HG03196 (cell line): Measurements from ENCODE around the gene CYP1A2.
"Not testable (repeated sequence)": the region's sequence is repeated elsewhere in the genome, so short reads cannot be mapped to it uniquely, and the experiment has no call there.

Source experiments
- ATAC-seq: cut with Tn5 transposase; IDR thresholded peaks from one replicate; pipeline ENCODE4 v1.9.1; 2021; ENCODE audit not compliant: unreplicated experiment

Gene CYP1A2, protein sequence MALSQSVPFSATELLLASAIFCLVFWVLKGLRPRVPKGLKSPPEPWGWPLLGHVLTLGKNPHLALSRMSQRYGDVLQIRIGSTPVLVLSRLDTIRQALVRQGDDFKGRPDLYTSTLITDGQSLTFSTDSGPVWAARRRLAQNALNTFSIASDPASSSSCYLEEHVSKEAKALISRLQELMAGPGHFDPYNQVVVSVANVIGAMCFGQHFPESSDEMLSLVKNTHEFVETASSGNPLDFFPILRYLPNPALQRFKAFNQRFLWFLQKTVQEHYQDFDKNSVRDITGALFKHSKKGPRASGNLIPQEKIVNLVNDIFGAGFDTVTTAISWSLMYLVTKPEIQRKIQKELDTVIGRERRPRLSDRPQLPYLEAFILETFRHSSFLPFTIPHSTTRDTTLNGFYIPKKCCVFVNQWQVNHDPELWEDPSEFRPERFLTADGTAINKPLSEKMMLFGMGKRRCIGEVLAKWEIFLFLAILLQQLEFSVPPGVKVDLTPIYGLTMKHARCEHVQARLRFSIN

DNA sequence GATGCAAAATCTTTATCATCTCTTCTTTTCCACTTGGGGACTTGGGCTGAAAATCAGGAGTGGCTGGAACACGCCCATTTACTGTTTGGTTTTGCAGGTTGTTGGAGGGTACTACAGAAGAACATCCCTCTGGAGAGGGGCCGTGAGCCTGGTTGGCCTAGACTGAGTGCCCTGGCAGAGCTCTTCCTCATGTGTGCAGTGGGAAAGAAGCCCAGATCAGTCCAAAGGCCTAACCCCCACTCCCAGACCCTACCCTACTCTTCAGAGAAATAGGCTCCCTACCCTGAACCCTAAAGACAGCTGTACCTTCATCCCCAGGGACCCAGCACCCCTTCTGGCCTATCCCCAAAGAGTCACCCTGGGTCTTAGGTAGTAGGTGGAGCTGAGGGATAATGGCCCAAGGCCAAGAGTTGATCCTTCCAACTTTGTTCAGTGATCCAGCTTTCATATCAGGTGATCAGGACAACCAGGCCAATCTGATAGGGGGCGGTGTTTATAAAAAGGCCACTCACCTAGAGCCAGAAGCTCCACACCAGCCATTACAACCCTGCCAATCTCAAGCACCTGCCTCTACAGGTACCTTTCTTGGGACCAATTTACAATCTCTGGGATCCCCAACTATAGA lies at the start of gene CYP1A2:
TSS of gene CYP1A2 (plus strand) at position 524 of the 625 bp plus-strand sequence. CDS start 894 bp downstream, outside the sequence.
- ATAC-seq = no peak

DNA sequence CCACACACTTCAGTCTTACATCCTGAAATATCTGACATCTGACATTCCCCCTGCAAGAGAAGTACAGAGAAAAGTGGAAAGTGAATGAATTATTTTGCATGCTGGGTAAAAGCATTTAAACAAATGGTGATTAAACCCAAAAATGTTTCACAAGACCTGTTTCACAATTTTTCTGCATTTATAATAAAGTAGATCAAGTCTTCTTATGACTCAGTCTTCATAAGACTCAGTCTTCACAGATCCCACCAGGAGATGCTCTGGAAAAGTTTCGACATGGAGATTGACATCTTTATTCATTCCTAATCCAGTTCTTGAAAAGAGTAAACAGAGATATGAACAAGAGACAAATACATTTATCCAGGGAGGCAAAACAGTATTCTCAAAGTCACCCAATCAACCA lies 39.6 kb upstream of the CYP1A2 start:
- ATAC-seq = no peak

GRCh38 chr15:74709892-74710291 lies 38.8 kb upstream of the CYP1A2 start:
- ATAC-seq = no peak

GRCh38 chr15:74710319-74711094 lies 38.1 kb upstream of the CYP1A2 start:
- ATAC-seq = no peak

DNA sequence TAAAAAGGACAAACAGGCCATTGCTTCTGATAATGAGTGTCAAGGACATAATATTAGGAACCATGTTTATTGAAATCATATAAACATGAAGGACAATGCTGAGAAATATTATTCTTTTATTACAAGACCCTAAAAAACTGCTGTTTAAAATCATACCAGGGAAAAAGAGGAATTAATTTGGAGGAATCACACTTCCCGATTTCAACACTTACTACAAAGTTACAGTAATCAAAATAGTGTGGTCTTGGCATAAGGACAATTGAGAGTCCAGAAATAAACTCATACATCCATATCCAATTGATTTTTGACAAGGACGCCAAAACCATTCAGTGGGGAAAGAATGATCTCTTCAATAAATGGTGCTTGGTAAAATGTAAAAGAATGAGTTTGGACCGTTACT lies 36.3 kb upstream of the CYP1A2 start:
- no peak for ATAC-seq

DNA sequence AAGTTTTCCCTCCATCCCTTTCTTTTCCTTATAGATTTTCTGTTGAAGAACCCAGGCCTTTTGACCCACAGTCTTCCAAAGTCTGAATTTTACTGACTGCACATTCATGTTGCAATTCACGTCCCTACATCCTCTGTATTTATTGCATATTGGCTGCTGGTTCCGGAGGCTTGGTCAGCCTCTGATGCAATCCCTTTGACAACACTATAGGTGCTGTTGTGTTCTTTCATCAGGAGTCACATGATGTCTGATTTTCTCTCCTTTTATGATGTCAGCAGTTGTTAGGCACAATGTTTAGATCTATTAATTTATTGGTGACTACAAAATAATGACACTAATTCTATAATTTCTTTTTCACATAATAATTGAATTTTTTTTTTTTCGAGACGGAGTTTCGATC lies 32.0 kb upstream of the CYP1A2 start:
- no peak for ATAC-seq

DNA sequence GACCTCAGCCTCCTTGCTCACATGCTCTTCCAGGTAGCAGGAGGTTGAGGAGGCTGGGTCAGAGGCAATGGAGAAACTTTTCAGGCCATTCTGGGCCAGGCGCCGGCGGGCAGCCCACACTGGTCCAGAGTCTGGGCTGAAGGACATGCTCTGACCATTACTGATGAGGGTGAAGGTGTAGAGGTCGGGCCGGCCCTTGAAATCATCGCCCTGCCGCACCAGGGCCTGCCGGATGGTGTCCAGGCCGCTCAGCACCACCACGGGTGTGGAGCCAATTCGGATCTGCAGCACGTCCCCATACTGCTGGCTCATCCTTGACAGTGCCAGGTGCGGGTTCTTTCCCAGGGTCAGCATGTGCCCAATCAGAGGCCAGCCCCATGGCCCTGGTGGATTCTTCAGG lies 26.1 kb upstream of the CYP1A2 start:
- no peak for ATAC-seq

DNA sequence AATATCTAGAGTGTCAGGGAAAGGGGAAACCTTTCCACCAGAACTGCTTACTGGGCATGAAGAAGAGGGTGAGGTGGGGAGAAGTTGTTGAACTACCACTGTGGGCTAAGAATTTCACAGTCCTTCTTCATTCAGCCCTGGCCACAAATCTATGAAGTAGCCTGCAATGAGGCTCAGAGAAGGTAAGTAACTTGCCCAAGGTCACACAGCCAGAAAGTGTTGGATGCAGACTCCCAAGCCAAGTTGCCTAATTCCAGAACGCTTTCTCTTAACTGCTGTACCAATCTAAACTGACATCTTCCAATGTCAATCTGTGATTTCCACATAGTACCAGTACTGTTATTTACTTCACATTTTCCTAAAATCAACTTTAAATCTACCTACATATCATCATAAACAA lies 25.5 kb upstream of the CYP1A2 start:
- ATAC-seq = no peak

- ATAC-seq = no peak
These were observed 24.8 kb upstream of the CYP1A2 start for GRCh38 chr15:74723754-74724334.

GRCh38 chr15:74724570-74725224 lies 23.9 kb upstream of the CYP1A2 start:
- no peak for ATAC-seq

GRCh38 chr15:74725225-74725774 lies 23.3 kb upstream of the CYP1A2 start, which contains the start of gene CYP1A1:
Gene CYP1A1 (minus strand): TSS chr15:74725528. CDS start chr15:74723097, 2,431 bp downstream.
- ATAC-seq = no peak

DNA sequence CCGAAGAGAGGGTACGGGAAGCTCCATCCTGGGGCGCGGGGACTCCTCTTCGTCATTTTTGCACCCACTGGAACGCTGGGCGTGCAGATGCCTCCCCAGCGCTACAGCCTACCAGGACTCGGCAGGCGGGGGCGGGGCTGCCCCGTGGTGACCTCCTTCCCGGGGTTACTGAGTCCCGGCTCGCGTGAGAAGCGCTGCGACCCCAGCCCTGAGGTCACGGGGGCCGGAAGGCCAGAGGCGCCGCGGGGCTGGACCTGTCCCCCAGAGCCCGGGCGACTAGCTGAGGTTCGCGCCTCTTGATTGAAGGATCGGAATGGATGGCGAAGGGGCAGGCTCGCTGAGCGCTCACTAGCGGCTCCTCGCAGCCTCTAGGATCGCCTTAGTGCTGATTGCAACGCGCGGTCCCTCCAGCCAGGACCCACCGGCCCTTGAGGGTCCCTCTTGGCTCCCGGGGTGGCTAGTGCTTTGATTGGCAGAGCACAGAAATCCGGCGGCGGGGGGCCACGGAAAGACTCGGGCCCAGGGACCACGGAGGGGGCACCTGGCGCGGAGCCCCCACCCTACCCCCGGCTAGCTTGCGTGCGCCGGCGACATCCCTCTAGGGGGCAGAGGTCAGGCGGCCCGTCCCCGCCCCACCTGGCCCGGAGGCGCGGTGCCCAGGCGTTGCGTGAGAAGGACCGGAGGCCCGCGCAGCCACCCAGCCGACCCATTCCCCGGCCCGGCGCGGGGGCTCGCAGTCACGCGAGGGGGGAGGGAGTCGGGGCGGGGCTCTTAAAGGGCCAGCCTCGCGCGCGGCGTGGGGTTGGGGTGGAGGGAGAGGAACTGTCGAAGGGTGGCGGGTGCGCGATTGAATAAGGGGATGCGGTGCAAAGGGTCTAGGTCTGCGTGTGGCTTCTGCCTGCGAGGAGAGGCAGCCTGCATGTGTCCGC lies 22.5 kb upstream of the CYP1A2 start:
- ATAC-seq = no peak

DNA sequence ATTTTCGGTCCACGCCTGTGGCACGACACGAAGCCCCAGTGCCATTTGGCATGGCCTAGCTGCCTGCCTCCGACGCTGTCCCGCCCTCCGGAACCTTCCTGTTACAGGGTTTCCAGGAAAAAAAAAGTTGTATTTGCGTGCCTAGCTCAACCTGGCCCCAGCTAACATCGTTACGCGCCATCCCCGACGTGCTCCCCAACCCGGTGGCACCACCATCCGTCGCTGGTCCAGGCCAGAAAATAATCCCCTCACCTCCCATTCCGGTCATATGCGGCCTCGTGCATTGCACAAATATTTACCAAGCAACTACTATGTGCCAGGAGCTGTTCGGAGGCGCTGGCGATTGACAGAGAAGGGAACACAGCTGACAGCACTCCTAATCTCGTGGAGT lies 21.9 kb upstream of the CYP1A2 start:
- no peak for ATAC-seq

DNA sequence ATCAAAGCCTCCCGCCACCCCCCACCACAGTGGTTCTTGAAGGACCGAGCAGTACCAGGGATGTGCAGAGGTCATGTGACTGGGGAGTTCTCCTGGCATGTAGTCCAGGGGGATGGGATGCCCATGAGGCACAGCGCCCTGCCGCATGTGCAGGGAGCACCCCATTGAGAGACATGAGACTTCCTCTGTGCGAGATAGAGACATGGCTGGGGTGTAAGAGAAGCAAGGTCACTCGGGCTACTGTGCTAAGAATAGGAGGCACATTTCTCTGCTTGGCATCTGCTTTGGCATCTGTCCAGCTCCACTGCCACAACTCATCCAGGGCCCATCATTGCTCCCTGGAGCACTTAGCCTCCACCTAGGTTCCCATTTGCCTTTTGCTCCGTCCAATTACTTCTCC lies 20.9 kb upstream of the CYP1A2 start:
- no peak for ATAC-seq

- ATAC-seq = not testable (repeated sequence)
These were observed 19.9 kb upstream of the CYP1A2 start for GRCh38 chr15:74728699-74729098.

- ATAC-seq = not testable (repeated sequence)
These were observed 19.3 kb upstream of the CYP1A2 start for GRCh38 chr15:74729372-74729771.

DNA sequence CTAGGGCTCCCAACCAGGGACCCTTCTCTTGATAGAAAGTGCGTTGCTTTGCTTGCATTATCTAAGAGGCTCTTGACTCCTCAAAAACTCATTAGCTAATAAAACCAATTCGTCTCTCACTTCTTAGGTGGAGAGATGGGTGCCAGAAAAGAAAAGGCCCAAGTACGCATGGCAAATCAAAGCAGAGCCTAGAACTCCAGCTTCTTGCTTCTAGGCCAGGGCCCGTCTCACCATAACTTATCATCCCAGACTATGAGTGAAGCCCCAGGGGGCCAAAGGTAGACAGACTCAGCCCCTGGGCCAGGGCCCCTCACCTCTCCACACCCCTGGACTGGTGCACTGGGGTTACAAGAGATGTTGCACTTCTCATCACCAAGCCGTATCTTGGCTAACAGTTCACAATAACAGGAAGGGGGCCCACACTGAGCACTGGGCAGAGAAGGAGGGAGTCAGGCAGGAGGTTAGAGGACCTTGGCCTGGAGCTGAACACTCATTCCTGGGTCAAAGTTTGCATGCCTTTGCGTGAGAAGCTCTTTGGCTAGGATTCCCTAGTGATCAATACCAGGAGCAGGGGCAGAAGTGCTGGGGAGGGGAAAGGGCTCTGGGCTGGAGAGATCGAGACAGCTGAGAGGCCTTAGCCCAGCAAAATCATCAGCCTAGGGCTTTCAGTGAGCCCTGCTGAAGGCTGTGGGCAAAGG lies 17.9 kb upstream of the CYP1A2 start:
- no peak for ATAC-seq

DNA sequence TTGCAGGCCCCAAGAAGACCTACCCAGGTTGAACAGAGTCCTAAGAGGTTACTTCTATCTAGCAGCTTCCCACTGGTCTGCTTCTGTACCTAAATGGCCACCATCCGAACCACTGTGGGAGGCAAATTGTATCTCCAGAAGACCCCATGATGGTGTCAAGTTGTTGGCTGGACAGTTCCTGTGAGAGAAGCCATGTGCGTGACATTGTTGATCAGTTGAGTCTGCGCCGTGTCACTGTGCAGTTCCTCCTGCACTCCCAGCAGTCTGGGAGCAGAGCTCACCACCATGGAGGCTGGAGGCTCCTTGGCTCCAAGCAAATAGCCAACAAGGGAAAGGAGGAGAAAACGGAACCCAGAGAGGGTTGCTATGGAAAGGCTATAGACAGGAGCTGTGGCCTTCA lies 15.8 kb upstream of the CYP1A2 start:
- no peak for ATAC-seq

DNA sequence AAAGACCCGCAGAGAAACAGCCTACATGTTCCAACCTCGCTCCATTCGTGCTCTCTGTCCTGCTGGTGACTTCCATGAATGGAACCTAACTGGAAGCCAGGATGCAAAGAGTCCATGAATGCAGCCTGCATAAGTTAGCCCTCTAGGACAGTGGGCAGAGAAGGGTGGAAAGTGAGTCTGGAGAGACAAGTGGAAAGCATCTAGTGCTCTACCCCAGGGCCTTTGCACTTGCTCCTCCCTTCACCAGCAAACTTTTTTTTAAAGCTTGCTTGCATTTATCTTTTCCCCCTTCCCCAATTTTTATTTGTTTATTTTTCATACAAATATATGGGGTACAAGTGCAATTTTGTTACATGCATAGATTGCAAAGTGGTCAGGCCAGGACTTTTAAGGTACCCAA lies 15.4 kb upstream of the CYP1A2 start:
- no peak for ATAC-seq
